ENCODE data around the gene HOPX. TPM values are rescaled to one million over a fixed set of nuclear protein-coding genes. Genes with fewer than 3 reads are reported as not detected.

Gene HOPX
- total RNA-seq, 1 experiment from 2014 or later, result not detected

- H3K36me3 ChIP-seq (ENCODE audit: insufficient read depth, low read length, poor library complexity, severe bottlenecking), result no peaks in the 10 kb centered on the region
- H3K4me1 ChIP-seq (ENCODE audit: insufficient read depth, low read length, poor library complexity, severe bottlenecking), result no peaks in the 10 kb centered on the region
- no peaks in the 10 kb centered on the region for H3K27me3 ChIP-seq (replicated peaks; ENCODE audit: insufficient read depth, low read depth, low read length, poor library complexity)
- H3K27ac ChIP-seq (ENCODE audit: low read depth, low read length, poor library complexity, severe bottlenecking), result no peak overlapping the region
- no TSS peak for BruUV-seq (replicated peaks)
- H3K4me3 ChIP-seq (ENCODE audit: low read depth, low read length, poor library complexity, severe bottlenecking), result no peak overlapping the region
- intact Hi-C loops (cut with micrococcal nuclease; ENCODE audit: unreplicated experiment), result no loop called here
- no peak for DNase-seq (ENCODE audit: low spot score)
- no peak for TF ChIP-seq EZH2 (IDR thresholded peaks at IDR 0.05; ENCODE audit: borderline replicate concordance, low read depth, low read length, poor library complexity, severe bottlenecking)
- no peak for TF ChIP-seq CTCF (conservative IDR thresholded peaks at IDR 0.05; ENCODE audit: low read depth, low read length)
- ChIA-PET POLR2A (ENCODE audit: low non-redundant PET) (no interaction called here), CTCF (no interaction called here)
- H3K9me3 ChIP-seq (ENCODE audit: low read depth, low read length, poor library complexity, severe bottlenecking), result no peaks in the 10 kb centered on the region
Observed at GRCh38 chr4:56619160-56619559, 61.9 kb downstream of the HOPX start.

DNA sequence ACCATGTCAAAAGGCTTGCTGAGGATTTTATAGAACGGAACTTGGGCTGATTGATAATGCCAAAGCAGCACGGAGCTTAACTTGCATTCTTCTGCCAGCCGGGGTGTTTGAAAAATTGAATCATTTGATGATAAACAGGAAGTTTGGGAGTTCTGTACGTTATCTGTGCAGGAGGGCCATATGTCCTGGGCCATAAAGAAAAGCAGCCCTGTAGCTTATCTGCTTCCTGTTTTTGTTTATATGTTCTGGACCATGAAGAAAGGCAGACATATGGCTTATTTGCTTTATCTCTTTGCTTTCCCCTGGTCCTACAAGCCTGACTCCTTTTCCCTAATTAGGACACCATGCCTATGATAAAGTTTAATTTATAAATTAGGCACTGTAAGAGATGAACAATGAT is 62.4 kb downstream of the HOPX start:
- intact Hi-C loops (cut with micrococcal nuclease; ENCODE audit: unreplicated experiment), result no loop called here
- CTCF ChIA-PET, result no interaction called here
- no peak overlapping the region for H3K4me3 ChIP-seq (ENCODE audit: low read depth, low read length, poor library complexity, severe bottlenecking)
- POLR2A ChIA-PET (ENCODE audit: low non-redundant PET), result no interaction called here
- H3K9me3 ChIP-seq (ENCODE audit: low read depth, low read length, poor library complexity, severe bottlenecking), result no peaks in the 10 kb centered on the region
- H3K27me3 ChIP-seq (replicated peaks; ENCODE audit: insufficient read depth, low read depth, low read length, poor library complexity), result no peaks in the 10 kb centered on the region
- no peaks in the 10 kb centered on the region for H3K36me3 ChIP-seq (ENCODE audit: insufficient read depth, low read length, poor library complexity, severe bottlenecking)
- H3K4me1 ChIP-seq (ENCODE audit: insufficient read depth, low read length, poor library complexity, severe bottlenecking), result no peaks in the 10 kb centered on the region
- no peak for TF ChIP-seq EZH2 (IDR thresholded peaks at IDR 0.05; ENCODE audit: borderline replicate concordance, low read depth, low read length, poor library complexity, severe bottlenecking)
- no peak for TF ChIP-seq CTCF (conservative IDR thresholded peaks at IDR 0.05; ENCODE audit: low read depth, low read length)
- no peak overlapping the region for H3K27ac ChIP-seq (ENCODE audit: low read depth, low read length, poor library complexity, severe bottlenecking)
- no TSS peak for BruUV-seq (replicated peaks)
- DNase-seq (ENCODE audit: low spot score), result no peak

DNA sequence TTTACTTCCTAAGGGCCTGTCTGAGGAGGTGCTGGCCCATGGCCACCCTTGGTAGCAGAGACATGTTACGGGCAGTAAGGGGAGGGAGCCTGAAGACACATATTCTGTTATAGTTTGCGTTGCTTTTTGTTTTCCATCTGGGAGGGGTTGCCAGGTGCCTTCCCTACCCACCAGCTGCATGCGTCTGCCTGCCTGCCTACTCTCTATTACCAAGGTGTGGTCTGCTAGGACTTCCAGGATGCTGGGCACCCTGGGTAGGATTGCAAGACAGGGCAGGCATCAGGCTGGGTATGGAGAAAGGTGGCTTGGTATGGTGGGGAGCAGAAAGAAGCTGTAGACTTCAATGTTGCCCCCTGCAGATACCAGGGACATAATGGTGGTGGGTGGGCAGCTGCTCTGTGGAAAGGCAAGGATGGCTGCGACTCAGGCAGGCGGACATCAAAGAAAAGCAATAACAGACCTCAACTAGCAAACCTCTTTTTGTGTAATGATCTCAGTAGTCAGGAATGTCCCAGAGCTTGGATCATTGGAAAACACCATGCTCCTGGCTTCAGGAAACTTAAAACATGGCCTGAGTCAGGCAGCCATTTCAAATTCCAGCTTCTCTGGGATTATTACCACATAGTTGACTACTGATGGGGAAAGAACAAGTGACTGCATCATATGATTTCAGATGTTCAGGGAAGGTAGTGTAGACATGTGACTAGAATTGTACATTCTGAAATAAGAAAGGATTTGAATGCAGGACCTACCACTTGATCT is 67.8 kb downstream of the HOPX start:
- no peaks in the 10 kb centered on the region for H3K27me3 ChIP-seq (replicated peaks; ENCODE audit: insufficient read depth, low read depth, low read length, poor library complexity)
- H3K9me3 ChIP-seq (ENCODE audit: low read depth, low read length, poor library complexity, severe bottlenecking), result no peaks in the 10 kb centered on the region
- no peak overlapping the region for H3K4me3 ChIP-seq (ENCODE audit: low read depth, low read length, poor library complexity, severe bottlenecking)
- BruUV-seq (replicated peaks), result no TSS peak
- H3K36me3 ChIP-seq (ENCODE audit: insufficient read depth, low read length, poor library complexity, severe bottlenecking), result no peaks in the 10 kb centered on the region
- H3K27ac ChIP-seq (ENCODE audit: low read depth, low read length, poor library complexity, severe bottlenecking), result no peak overlapping the region
- ChIA-PET CTCF (no interaction called here), POLR2A (ENCODE audit: low non-redundant PET) (no interaction called here)
- no peaks in the 10 kb centered on the region for H3K4me1 ChIP-seq (ENCODE audit: insufficient read depth, low read length, poor library complexity, severe bottlenecking)
- intact Hi-C loops (cut with micrococcal nuclease; ENCODE audit: unreplicated experiment), result no loop called here
- no peak for TF ChIP-seq EZH2 (IDR thresholded peaks at IDR 0.05; ENCODE audit: borderline replicate concordance, low read depth, low read length, poor library complexity, severe bottlenecking)
- no peak for TF ChIP-seq CTCF (conservative IDR thresholded peaks at IDR 0.05; ENCODE audit: low read depth, low read length)
- DNase-seq (ENCODE audit: low spot score), result no peak
